ENCODE measurements around the gene BCAS3.

The BCAS3 gene

GRCh38 chr17:61161615-61162134, 484.0 kb downstream of the BCAS3 start:
- H3K4me3 ChIP-seq (ENCODE audit: control insufficient read depth in 1 of 7, extremely low read depth in 1 of 7, insufficient read depth in 4 of 7, low read depth in 2 of 7, low read length in 6 of 7) = no peak overlapping the region
- POLR2A ChIA-PET = no interaction called here
- DNase-seq = no peak
- H3K27me3 ChIP-seq (replicated peaks in 2 of 5; ENCODE audit: control insufficient read depth in 4 of 5, insufficient read depth in 5 of 5, low read length in 4 of 5) = no peaks in the 10 kb centered on the region
- H3K36me3 ChIP-seq (ENCODE audit: control insufficient read depth in 4 of 4, insufficient read depth in 4 of 4, low read length in 3 of 4) = peaks cover 0 to 4% (median 0%) of the 10 kb centered on the region in 4 experiments
- WGBS (ENCODE audit: insufficient coverage) = 100% methylated on average over 2 of the region's 9 CpGs
- peaks cover 0 to 6% (median 0%) of the 10 kb centered on the region in 5 experiments for H3K9me3 ChIP-seq (ENCODE audit: control extremely low read depth in 1 of 5, control insufficient read depth in 4 of 5, insufficient read depth in 2 of 5, low read depth in 1 of 5, low read length in 4 of 5)
- CTCF ChIA-PET = interaction anchor here (1.8 kb wide), 1 partner anchor 12 kb away, joined by 3 read pairs; no protein-coding TSS in a partner anchor
- H3K4me1 ChIP-seq (ENCODE audit: control extremely low read depth in 1 of 4, control insufficient read depth in 4 of 4, insufficient read depth in 4 of 4, low read length in 3 of 4) = peaks cover 0 to 7% (median 2%) of the 10 kb centered on the region in 4 experiments
- H3K27ac ChIP-seq (ENCODE audit: insufficient read depth in 1 of 2, low read depth in 1 of 2, low read length in 2 of 2, poor library complexity in 1 of 2, severe bottlenecking in 2 of 2) = no peak overlapping the region

- Histone ChIP-seq H3K4me1 (ENCODE audit: control extremely low read depth in 1 of 4, control insufficient read depth in 4 of 4, insufficient read depth in 4 of 4, low read length in 3 of 4) (no peaks in the 10 kb centered on the region), H3K9me3 (ENCODE audit: control extremely low read depth in 1 of 5, control insufficient read depth in 4 of 5, insufficient read depth in 2 of 5, low read depth in 1 of 5, low read length in 4 of 5) (peaks cover 0 to 6% (median 0%) of the 10 kb centered on the region in 5 experiments), H3K4me3 (ENCODE audit: control insufficient read depth in 1 of 7, extremely low read depth in 1 of 7, insufficient read depth in 4 of 7, low read depth in 2 of 7, low read length in 6 of 7) (no peak overlapping the region), H3K27me3 (replicated peaks in 2 of 5; ENCODE audit: control insufficient read depth in 4 of 5, insufficient read depth in 5 of 5, low read length in 4 of 5) (no peaks in the 10 kb centered on the region), H3K27ac (ENCODE audit: insufficient read depth in 1 of 2, low read depth in 1 of 2, low read length in 2 of 2, poor library complexity in 1 of 2, severe bottlenecking in 2 of 2) (no peak overlapping the region), H3K36me3 (ENCODE audit: control insufficient read depth in 4 of 4, insufficient read depth in 4 of 4, low read length in 3 of 4) (peaks cover 0 to 4% (median 0%) of the 10 kb centered on the region in 4 experiments)
- WGBS (ENCODE audit: insufficient coverage) = 100% methylated on average over 1 of the region's 3 CpGs
- CTCF ChIA-PET = no interaction called here
- POLR2A ChIA-PET = no interaction called here
- DNase-seq = no peak
These were observed 486.9 kb downstream of the BCAS3 start for GRCh38 chr17:61164517-61164916.

- Histone ChIP-seq H3K27me3 (replicated peaks in 2 of 5; ENCODE audit: control insufficient read depth in 4 of 5, insufficient read depth in 5 of 5, low read length in 4 of 5) (no peaks in the 10 kb centered on the region), H3K4me3 (ENCODE audit: control insufficient read depth in 1 of 7, extremely low read depth in 1 of 7, insufficient read depth in 4 of 7, low read depth in 2 of 7, low read length in 6 of 7) (no peak overlapping the region), H3K27ac (ENCODE audit: insufficient read depth in 1 of 2, low read depth in 1 of 2, low read length in 2 of 2, poor library complexity in 1 of 2, severe bottlenecking in 2 of 2) (no peak overlapping the region), H3K36me3 (ENCODE audit: control insufficient read depth in 4 of 4, insufficient read depth in 4 of 4, low read length in 3 of 4) (peaks cover 0 to 4% (median under 1%) of the 10 kb centered on the region in 4 experiments), H3K9me3 (ENCODE audit: control extremely low read depth in 1 of 5, control insufficient read depth in 4 of 5, insufficient read depth in 2 of 5, low read depth in 1 of 5, low read length in 4 of 5) (peaks cover 0 to 6% (median 0%) of the 10 kb centered on the region in 5 experiments), H3K4me1 (ENCODE audit: control extremely low read depth in 1 of 4, control insufficient read depth in 4 of 4, insufficient read depth in 4 of 4, low read length in 3 of 4) (no peaks in the 10 kb centered on the region)
- ChIA-PET CTCF (no interaction called here), POLR2A (no interaction called here)
- WGBS (ENCODE audit: insufficient coverage) = no CpG with 5 or more reads among the region's 1 CpG
- DNase-seq = no peak
These were observed 489.4 kb downstream of the BCAS3 start for GRCh38 chr17:61167075-61167474.

GRCh38 chr17:61168506-61168905, 490.9 kb downstream of the BCAS3 start:
- H3K27ac ChIP-seq (ENCODE audit: insufficient read depth in 1 of 2, low read depth in 1 of 2, low read length in 2 of 2, poor library complexity in 1 of 2, severe bottlenecking in 2 of 2) = no peak overlapping the region
- no peak for DNase-seq
- POLR2A ChIA-PET = no interaction called here
- CTCF ChIA-PET = no interaction called here
- no CpG with 5 or more reads among the region's 2 CpGs for WGBS (ENCODE audit: insufficient coverage)
- H3K36me3 ChIP-seq (ENCODE audit: control insufficient read depth in 4 of 4, insufficient read depth in 4 of 4, low read length in 3 of 4) = peaks cover 0 to 4% (median under 1%) of the 10 kb centered on the region in 4 experiments
- H3K9me3 ChIP-seq (ENCODE audit: control extremely low read depth in 1 of 5, control insufficient read depth in 4 of 5, insufficient read depth in 2 of 5, low read depth in 1 of 5, low read length in 4 of 5) = peaks cover 0 to 6% (median 0%) of the 10 kb centered on the region in 5 experiments
- H3K4me1 ChIP-seq (ENCODE audit: control extremely low read depth in 1 of 4, control insufficient read depth in 4 of 4, insufficient read depth in 4 of 4, low read length in 3 of 4) = no peaks in the 10 kb centered on the region
- no peaks in the 10 kb centered on the region for H3K27me3 ChIP-seq (replicated peaks in 2 of 5; ENCODE audit: control insufficient read depth in 4 of 5, insufficient read depth in 5 of 5, low read length in 4 of 5)
- no peak overlapping the region for H3K4me3 ChIP-seq (ENCODE audit: control insufficient read depth in 1 of 7, extremely low read depth in 1 of 7, insufficient read depth in 4 of 7, low read depth in 2 of 7, low read length in 6 of 7)

- WGBS (ENCODE audit: insufficient coverage) = 100% methylated on average over 1 of the region's 1 CpG
These were observed 496.7 kb downstream of the BCAS3 start for GRCh38 chr17:61174310-61174709.

GRCh38 chr17:61175298-61176142, 497.9 kb downstream of the BCAS3 start:
- ChIA-PET CTCF (interaction anchor here (0.8 to 1.6 kb wide), 3 partner anchors 27 to 116 kb away, joined by 3 to 4 read pairs (median 3); no protein-coding TSS in a partner anchor), POLR2A (interaction anchor here (0.6 kb wide), 2 partner anchors 27 to 111 kb away, joined by 3 to 4 read pairs; no protein-coding TSS in a partner anchor)
- DNase-seq = peak; percentile 74 to 92 (median 79)
- WGBS (ENCODE audit: insufficient coverage) = 100% methylated on average over 2 of the region's 4 CpGs
- H3K36me3 ChIP-seq (ENCODE audit: control insufficient read depth in 4 of 4, insufficient read depth in 4 of 4, low read length in 3 of 4) = no peaks in the 10 kb centered on the region
- no peak overlapping the region for H3K27ac ChIP-seq (ENCODE audit: insufficient read depth in 1 of 2, low read depth in 1 of 2, low read length in 2 of 2, poor library complexity in 1 of 2, severe bottlenecking in 2 of 2)
- H3K4me3 ChIP-seq (ENCODE audit: control insufficient read depth in 1 of 7, extremely low read depth in 1 of 7, insufficient read depth in 4 of 7, low read depth in 2 of 7, low read length in 6 of 7) = no peak overlapping the region
- H3K4me1 ChIP-seq (ENCODE audit: control extremely low read depth in 1 of 4, control insufficient read depth in 4 of 4, insufficient read depth in 4 of 4, low read length in 3 of 4) = no peaks in the 10 kb centered on the region
- peaks cover 0 to 2% (median 0%) of the 10 kb centered on the region in 5 experiments for H3K9me3 ChIP-seq (ENCODE audit: control extremely low read depth in 1 of 5, control insufficient read depth in 4 of 5, insufficient read depth in 2 of 5, low read depth in 1 of 5, low read length in 4 of 5)
- no peaks in the 10 kb centered on the region for H3K27me3 ChIP-seq (replicated peaks in 2 of 5; ENCODE audit: control insufficient read depth in 4 of 5, insufficient read depth in 5 of 5, low read length in 4 of 5)

More at GRCh38 chr17:61174310-61174709, 496.7 kb downstream of the BCAS3 start:
- POLR2A ChIA-PET = no interaction called here
- Histone ChIP-seq H3K27me3 (replicated peaks in 2 of 5; ENCODE audit: control insufficient read depth in 4 of 5, insufficient read depth in 5 of 5, low read length in 4 of 5) (no peaks in the 10 kb centered on the region), H3K36me3 (ENCODE audit: control insufficient read depth in 4 of 4, insufficient read depth in 4 of 4, low read length in 3 of 4) (peaks cover 0 to 2% (median 0%) of the 10 kb centered on the region in 4 experiments), H3K27ac (ENCODE audit: insufficient read depth in 1 of 2, low read depth in 1 of 2, low read length in 2 of 2, poor library complexity in 1 of 2, severe bottlenecking in 2 of 2) (no peak overlapping the region), H3K4me3 (ENCODE audit: control insufficient read depth in 1 of 7, extremely low read depth in 1 of 7, insufficient read depth in 4 of 7, low read depth in 2 of 7, low read length in 6 of 7) (no peak overlapping the region), H3K4me1 (ENCODE audit: control extremely low read depth in 1 of 4, control insufficient read depth in 4 of 4, insufficient read depth in 4 of 4, low read length in 3 of 4) (no peaks in the 10 kb centered on the region), H3K9me3 (ENCODE audit: control extremely low read depth in 1 of 5, control insufficient read depth in 4 of 5, insufficient read depth in 2 of 5, low read depth in 1 of 5, low read length in 4 of 5) (peaks cover 0 to 2% (median 0%) of the 10 kb centered on the region in 5 experiments)
- CTCF ChIA-PET = interaction anchor here (0.8 to 1.0 kb wide), 3 partner anchors 16 to 117 kb away, joined by 3 read pairs; no protein-coding TSS in a partner anchor
- no peak for DNase-seq

- peaks cover 0 to 2% (median 0%) of the 10 kb centered on the region in 5 experiments for H3K9me3 ChIP-seq (ENCODE audit: control extremely low read depth in 1 of 5, control insufficient read depth in 4 of 5, insufficient read depth in 2 of 5, low read depth in 1 of 5, low read length in 4 of 5)
- no peak overlapping the region for H3K27ac ChIP-seq (ENCODE audit: insufficient read depth in 1 of 2, low read depth in 1 of 2, low read length in 2 of 2, poor library complexity in 1 of 2, severe bottlenecking in 2 of 2)
- H3K36me3 ChIP-seq (ENCODE audit: control insufficient read depth in 4 of 4, insufficient read depth in 4 of 4, low read length in 3 of 4) = no peaks in the 10 kb centered on the region
- H3K4me3 ChIP-seq (ENCODE audit: control insufficient read depth in 1 of 7, extremely low read depth in 1 of 7, insufficient read depth in 4 of 7, low read depth in 2 of 7, low read length in 6 of 7) = no peak overlapping the region
- POLR2A ChIA-PET = no interaction called here
- 94% methylated on average over 2 of the region's 2 CpGs for WGBS (ENCODE audit: insufficient coverage)
- no peaks in the 10 kb centered on the region for H3K4me1 ChIP-seq (ENCODE audit: control extremely low read depth in 1 of 4, control insufficient read depth in 4 of 4, insufficient read depth in 4 of 4, low read length in 3 of 4)
- CTCF ChIA-PET = no interaction called here
- no peaks in the 10 kb centered on the region for H3K27me3 ChIP-seq (replicated peaks in 2 of 5; ENCODE audit: control insufficient read depth in 4 of 5, insufficient read depth in 5 of 5, low read length in 4 of 5)
- no peak for DNase-seq
These were observed 499.7 kb downstream of the BCAS3 start for GRCh38 chr17:61177351-61177750.

All from common myeloid progenitor, CD34-positive (primary cell).